ENCODE results near the gene SLC16A3. TPM values are rescaled to one million over a fixed set of nuclear protein-coding genes. Genes with fewer than 3 reads are reported as not detected.

Gene SLC16A3
- total RNA-seq, 4 donors from 2014 or later = 42.1 to 75.5 (median 44.2) TPM

GRCh38 chr17:82275326-82275725 lies 46.5 kb downstream of the SLC16A3 start:
- H3K9me3 ChIP-seq = no peaks in the 10 kb centered on the region
- WGBS, 2 donors = 90 to 95% methylated on average over 14 of the region's 14 CpGs
- DNase-seq = no peak
- peaks cover 17 to 36% of the 10 kb centered on the region in 2 donors for H3K4me1 ChIP-seq
- TF ChIP-seq, protein P1, sequence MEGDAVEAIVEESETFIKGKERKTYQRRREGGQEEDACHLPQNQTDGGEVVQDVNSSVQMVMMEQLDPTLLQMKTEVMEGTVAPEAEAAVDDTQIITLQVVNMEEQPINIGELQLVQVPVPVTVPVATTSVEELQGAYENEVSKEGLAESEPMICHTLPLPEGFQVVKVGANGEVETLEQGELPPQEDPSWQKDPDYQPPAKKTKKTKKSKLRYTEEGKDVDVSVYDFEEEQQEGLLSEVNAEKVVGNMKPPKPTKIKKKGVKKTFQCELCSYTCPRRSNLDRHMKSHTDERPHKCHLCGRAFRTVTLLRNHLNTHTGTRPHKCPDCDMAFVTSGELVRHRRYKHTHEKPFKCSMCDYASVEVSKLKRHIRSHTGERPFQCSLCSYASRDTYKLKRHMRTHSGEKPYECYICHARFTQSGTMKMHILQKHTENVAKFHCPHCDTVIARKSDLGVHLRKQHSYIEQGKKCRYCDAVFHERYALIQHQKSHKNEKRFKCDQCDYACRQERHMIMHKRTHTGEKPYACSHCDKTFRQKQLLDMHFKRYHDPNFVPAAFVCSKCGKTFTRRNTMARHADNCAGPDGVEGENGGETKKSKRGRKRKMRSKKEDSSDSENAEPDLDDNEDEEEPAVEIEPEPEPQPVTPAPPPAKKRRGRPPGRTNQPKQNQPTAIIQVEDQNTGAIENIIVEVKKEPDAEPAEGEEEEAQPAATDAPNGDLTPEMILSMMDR (IDR thresholded peaks at IDR 0.05) = no peak
- TF ChIP-seq POLR2A (IDR thresholded peaks at IDR 0.05) = no peak
- H3K36me3 ChIP-seq = peaks cover 6 to 9% of the 10 kb centered on the region in 2 donors
- intact Hi-C loops (cut with DNase I) = no loop called here
- H3K27ac ChIP-seq = no peak overlapping the region
- no peaks in the 10 kb centered on the region for H3K27me3 ChIP-seq
- H3K4me3 ChIP-seq (replicated peaks in 1 of 3) = no peak overlapping the region

DNA sequence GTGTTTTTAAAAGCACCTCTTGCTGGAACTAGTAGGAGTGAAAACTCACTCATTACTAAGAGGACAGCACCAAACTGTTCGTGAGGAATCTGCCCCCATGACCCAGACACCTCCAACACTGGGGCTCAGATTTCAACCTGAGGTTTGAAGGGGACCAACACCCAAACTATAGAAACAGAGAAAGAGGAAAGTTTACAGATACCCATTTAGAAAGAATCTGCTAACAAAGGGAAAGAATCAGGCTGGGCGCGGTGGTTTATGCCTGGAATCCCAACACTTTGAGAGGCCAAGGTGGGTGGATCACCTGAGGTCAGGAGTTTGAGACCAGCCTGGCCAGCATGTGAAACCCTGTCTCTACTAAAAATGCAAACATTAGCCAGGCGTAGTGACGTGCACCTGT lies 48.1 kb downstream of the SLC16A3 start:
- no peaks in the 10 kb centered on the region for H3K9me3 ChIP-seq
- no peak overlapping the region for H3K4me3 ChIP-seq (replicated peaks in 1 of 3)
- H3K36me3 ChIP-seq = peaks cover under 1 to 1% of the 10 kb centered on the region in 2 donors
- 79 to 86% methylated on average over 3 to 5 of the region's 5 CpGs for WGBS, 2 donors
- H3K27me3 ChIP-seq = no peaks in the 10 kb centered on the region
- TF ChIP-seq, protein P1 (IDR thresholded peaks at IDR 0.05) = no peak
- TF ChIP-seq POLR2A (IDR thresholded peaks at IDR 0.05) = no peak
- H3K27ac ChIP-seq = no peak overlapping the region
- intact Hi-C loops (cut with DNase I) = no loop called here
- peaks cover 11 to 22% of the 10 kb centered on the region in 2 donors for H3K4me1 ChIP-seq
- DNase-seq = no peak

- Histone ChIP-seq H3K27me3 (no peaks in the 10 kb centered on the region), H3K9me3 (no peaks in the 10 kb centered on the region), H3K27ac (no peak overlapping the region), H3K36me3 (no peaks in the 10 kb centered on the region), H3K4me3 (replicated peaks in 1 of 3) (no peak overlapping the region), H3K4me1 (peaks cover 7 to 24% of the 10 kb centered on the region in 2 donors)
- TF ChIP-seq POLR2A (IDR thresholded peaks at IDR 0.05) = no peak
- TF ChIP-seq, protein P1 (IDR thresholded peaks at IDR 0.05) = no peak
- intact Hi-C loops (cut with DNase I) = no loop called here
- WGBS, 2 donors = 89% methylated on average over 12 of the region's 12 CpGs
- DNase-seq = no peak
Measured at GRCh38 chr17:82277851-82278250, 49.0 kb downstream of the SLC16A3 start.

DNA sequence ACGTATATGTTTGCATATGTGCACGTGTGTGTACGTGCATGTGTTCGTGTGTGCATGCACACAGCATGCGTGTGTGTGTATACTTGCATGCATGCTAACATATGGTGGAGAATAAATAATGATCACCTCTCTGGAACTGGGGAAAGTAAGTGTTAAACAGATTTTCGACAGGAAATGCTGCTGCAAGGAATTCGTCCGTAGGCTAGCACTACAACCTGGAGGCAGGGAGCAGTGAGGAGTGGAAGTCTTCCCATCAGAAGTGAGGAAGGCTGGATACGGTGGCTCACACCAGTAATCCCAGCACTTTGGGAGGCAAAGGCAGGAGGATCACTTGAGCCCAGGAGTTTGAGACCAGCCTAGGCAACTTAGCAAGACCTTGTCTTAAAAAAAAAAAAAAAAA lies 49.5 kb downstream of the SLC16A3 start:
- DNase-seq = no peak
- no peaks in the 10 kb centered on the region for H3K9me3 ChIP-seq
- intact Hi-C loops (cut with DNase I) = no loop called here
- no peak overlapping the region for H3K4me3 ChIP-seq (replicated peaks in 1 of 3)
- H3K27ac ChIP-seq = no peak overlapping the region
- no peaks in the 10 kb centered on the region for H3K27me3 ChIP-seq
- H3K4me1 ChIP-seq = peaks cover 7 to 29% of the 10 kb centered on the region in 2 donors
- WGBS, 2 donors = 86 to 87% methylated on average over 9 of the region's 9 CpGs
- no peaks in the 10 kb centered on the region for H3K36me3 ChIP-seq
- TF ChIP-seq, protein P1 (IDR thresholded peaks at IDR 0.05) = no peak
- no peak for TF ChIP-seq POLR2A (IDR thresholded peaks at IDR 0.05)

DNA sequence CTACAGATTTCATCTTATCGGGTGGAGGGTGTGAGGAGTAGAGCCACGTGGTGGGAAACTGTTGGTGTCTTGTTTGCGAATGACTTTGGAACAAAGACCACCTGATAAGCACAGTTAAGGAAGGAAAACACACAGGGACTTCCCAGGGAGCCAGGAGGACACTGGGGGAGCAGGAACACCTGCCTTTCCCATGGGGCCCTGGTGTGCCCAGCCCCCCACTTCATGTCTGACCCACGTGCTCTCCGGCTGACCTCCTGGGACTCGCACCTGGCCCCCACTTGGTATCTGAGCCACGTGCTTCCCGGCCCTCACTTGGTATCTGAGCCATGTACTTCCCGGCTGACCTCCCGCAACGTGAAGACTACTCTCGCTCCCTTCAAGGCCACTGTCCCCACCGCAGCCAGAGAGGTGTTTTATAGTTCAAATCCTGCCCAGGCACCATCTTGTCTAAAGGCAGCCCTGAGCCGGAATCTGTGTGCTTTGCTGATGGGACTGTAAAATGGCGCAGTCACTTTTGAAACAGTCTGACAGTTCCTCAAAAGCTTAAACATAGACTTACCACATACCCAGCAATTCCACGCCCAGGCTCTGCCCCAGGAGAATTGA lies 50.0 kb downstream of the SLC16A3 start:
- Histone ChIP-seq H3K4me3 (replicated peaks in 1 of 3) (no peak overlapping the region), H3K36me3 (no peaks in the 10 kb centered on the region), H3K9me3 (no peaks in the 10 kb centered on the region), H3K27ac (no peak overlapping the region), H3K27me3 (no peaks in the 10 kb centered on the region), H3K4me1 (peaks cover 5 to 32% of the 10 kb centered on the region in 2 donors)
- WGBS, 2 donors = 77 to 83% methylated on average over 16 of the region's 16 CpGs
- TF ChIP-seq POLR2A (IDR thresholded peaks at IDR 0.05) = no peak
- TF ChIP-seq, protein P1 (IDR thresholded peaks at IDR 0.05) = no peak
- no peak for DNase-seq
- intact Hi-C loops (cut with DNase I) = no loop called here
